K562 (cell line): Measurements from ENCODE around the gene HOXA10. TPM values are rescaled to one million over a fixed set of nuclear protein-coding genes. Genes with fewer than 3 reads are reported as not detected.

Experiments used
- ATAC-seq: fragments of 200-7000 bp; cut with Tn5 transposase; 3 replicates; pipeline ENCODE4 v1.9.1; 2020; ENCODE audit warnings: moderate library complexity
- BruUV-seq: library from RNA; stranded (reverse); fragments of 400-500 nt; replicated peaks from 2 replicates; lab custom pipeline; 2021; lab: Mats Ljungman, UMichigan
- CTCF ChIA-PET: fragments of 300-600 bp; formaldehyde crosslinking; extraction: SDS; loops from one replicate; lab custom pipeline; 2021; ENCODE audit warnings: low intra/inter-chr PET ratio; lab: Yijun Ruan, JAX
- POLR2A ChIA-PET: fragments of 300-600, 350-650 bp; sonication (Branson Sonifier 250); formaldehyde crosslinking; extraction: SDS; loops from one replicate; lab custom pipeline; 2021; ENCODE audit warnings: antibody characterized with exemption, inconsistent platforms; lab: Yijun Ruan, JAX
- DNase-seq, 4 experiments: peaks; one replicate each; pipeline versions ENCODE4 v3.0.0 to v3.0.0-alpha.2; 2011 to 2018; ENCODE audit warnings: low spot score in 3 of 4, mixed read lengths in 3 of 4; ENCODE audit errors: extremely low read depth in 1 of 4
- FAIRE-seq: peaks from 2 replicates; lab custom pipeline; 2011; peaks lifted over from hg19 to GRCh38; lab: Jason Lieb, UNC
- H2AFZ ChIP-seq: 2 replicates; pipeline ENCODE4 v1.6.0; 2011; ENCODE audit warnings: low read depth, low read length, control low read depth, inconsistent platforms
- H3K27ac ChIP-seq: fragments of 200-600 bp; 3 replicates; pipeline ENCODE4 v1.8.0; 2011; ENCODE audit warnings: low read depth, mild to moderate bottlenecking, control low read depth, inconsistent platforms, low read length, moderate library complexity, mixed read lengths; ENCODE audit errors: extremely low read depth
- H3K27me3 ChIP-seq, 2 experiments: fragments of 300-600 bp in 1 of 2; 2 replicates in 1 of 2; 3 replicates in 1 of 2; pipeline versions ENCODE4 v1.6.0 to v1.8.0; 2011; ENCODE audit warnings: inconsistent platforms in 2 of 2, low read length in 2 of 2, mild to moderate bottlenecking in 1 of 2, mixed read lengths in 1 of 2, moderate library complexity in 1 of 2; ENCODE audit not compliant: control insufficient read depth in 2 of 2, insufficient read depth in 2 of 2
- H3K36me3 ChIP-seq: fragments of 300-600 bp; 3 replicates; pipeline ENCODE4 v1.8.0; 2011; ENCODE audit warnings: mild to moderate bottlenecking, low read length, inconsistent platforms; ENCODE audit not compliant: control insufficient read depth, insufficient read depth
- H3K4me1 ChIP-seq, 2 experiments: fragments of 200-600 bp in 1 of 2; replicated peaks in 1 of 2; 2 replicates in 1 of 2; 3 replicates in 1 of 2; pipeline versions ENCODE4 v1.5.1 to v1.8.0; 2011; ENCODE audit warnings: inconsistent platforms in 2 of 2, low read length in 2 of 2, mild to moderate bottlenecking in 1 of 2, mixed read lengths in 1 of 2, moderate library complexity in 1 of 2; ENCODE audit not compliant: control insufficient read depth in 2 of 2, insufficient read depth in 2 of 2
- H3K4me2 ChIP-seq: 2 replicates; pipeline ENCODE4 v1.6.1; 2011; ENCODE audit warnings: low read length, control low read depth, inconsistent platforms, mixed read lengths; ENCODE audit not compliant: insufficient read depth
- H3K4me3 ChIP-seq: fragments of 200-600 bp; sonication (generic), shearing (Covaris generic); 2 replicates; pipeline ENCODE4 v1.5.1; 2016; ENCODE audit warnings: control low read depth, inconsistent platforms
- H3K79me2 ChIP-seq: fragments of 200-600 bp; 3 replicates; pipeline ENCODE4 v1.8.0; 2011; ENCODE audit warnings: low read length, inconsistent platforms; ENCODE audit not compliant: control insufficient read depth, insufficient read depth
- H3K9ac ChIP-seq, 2 experiments: 2 replicates each; pipeline versions ENCODE4 v1.6.0 to v1.6.1; 2011; ENCODE audit warnings: low read depth in 2 of 2, low read length in 2 of 2, control low read depth in 1 of 2, inconsistent platforms in 1 of 2, mild to moderate bottlenecking in 1 of 2, mixed read lengths in 1 of 2; ENCODE audit not compliant: insufficient read depth in 1 of 2
- H3K9me1 ChIP-seq: one replicate; pipeline ENCODE4 v1.6.0; 2011; ENCODE audit warnings: inconsistent platforms, mild to moderate bottlenecking, low read length, moderate library complexity; ENCODE audit not compliant: control insufficient read depth, insufficient read depth
- H3K9me3 ChIP-seq: replicated peaks from 2 replicates; pipeline ENCODE4 v1.5.1; 2011; ENCODE audit warnings: low read depth, low read length, inconsistent platforms; ENCODE audit not compliant: control insufficient read depth, insufficient read depth
- H4K20me1 ChIP-seq: replicated peaks from 2 replicates; pipeline ENCODE4 v1.6.1; 2011; ENCODE audit warnings: low read length, inconsistent platforms, mixed read lengths; ENCODE audit not compliant: control insufficient read depth, insufficient read depth
- FOXK1 ChIP-seq: sonication (generic); formaldehyde crosslinking; IDR thresholded peaks from 2 replicates; pipeline ENCODE4 v1.8.0; 2022; ENCODE audit warnings: missing genetic modification reagents, mild to moderate bottlenecking, borderline replicate concordance
- MIER1 ChIP-seq: fragments of 450-650 bp; IDR thresholded peaks from 2 replicates; pipeline ENCODE4 v1.6.1; 2016; ENCODE audit warnings: antibody characterized with exemption, mild to moderate bottlenecking, low read depth
- POLR2AphosphoS2 ChIP-seq: IDR thresholded peaks from 2 replicates; pipeline ENCODE4 v1.6.1; 2012; ENCODE audit warnings: low read length, improper control_type of control experiment
- SFPQ ChIP-seq: fragments of 200-400 bp; formaldehyde crosslinking; IDR thresholded peaks from 2 replicates; pipeline ENCODE4 v1.6.1; 2017; ENCODE audit warnings: mild to moderate bottlenecking, low read depth, low read length, moderate library complexity
- ZBTB1 ChIP-seq: sonication (generic); formaldehyde crosslinking; IDR thresholded peaks from 2 replicates; pipeline ENCODE4 v1.8.1; 2023; ENCODE audit warnings: missing genetic modification reagents, low read depth, mild to moderate bottlenecking, borderline replicate concordance
- ZNF644 ChIP-seq: fragments of 200-800 bp; sonication (Bioruptor generic); IDR thresholded peaks from 2 replicates; pipeline ENCODE4 v1.6.1; 2016; ENCODE audit warnings: low read depth, missing genetic modification characterization, missing compliant biosample characterization
- WGBS: fragments of 100-300 bp; shearing (Covaris generic); methylation state at CpG from one replicate; pipeline ENCODE4 v1.1.6; 2016; ENCODE audit warnings: low coverage, mixed read lengths; ENCODE audit not compliant: insufficient coverage; ENCODE audit errors: missing lambda C conversion rate; 5-methylcytosine and 5-hydroxymethylcytosine counted together
- in situ Hi-C: fragments of 300-500 bp; cut with MboI; formaldehyde crosslinking; loops from 4 replicates; pipeline ENCODE4 v1.15.0; 2018; ENCODE audit warnings: inconsistent platforms, mixed read lengths
- intact Hi-C: fragments of 100-400 bp; cut with micrococcal nuclease; formaldehyde crosslinking; loops from 2 replicates; pipeline ENCODE4 v1.14.2; 2022
- polyA plus RNA-seq, 8 experiments: library from polyadenylated mRNA; depleted of rRNA in 4 of 8; stranded (reverse) in 5 of 8; unstranded in 3 of 8; fragments of >200 nt; fragmentation: Nextera tagmentation in 2 of 8; fragmentation: Illumina TruSeq in 1 of 8; extraction: Ambion mirVana in 2 of 8; extraction: Trizol in 1 of 8; gene quantifications; 2 replicates each; pipeline versions ENCODE4 v1.2.1 to v1.2.3, GENCODE V29; 2011 to 2014; ENCODE audit warnings: inconsistent platforms in 1 of 8, missing spikeins in 1 of 8
- total RNA-seq, 7 experiments: library from RNA; depleted of rRNA in 6 of 7; stranded (reverse); fragments of >200 nt in 6 of 7; fragmentation: Illumina TruSeq in 2 of 7; extraction: Trizol in 2 of 7; gene quantifications; 2 replicates each; pipeline versions ENCODE4 v1.2.1 to v1.2.3, GENCODE V29; 2011 to 2021; ENCODE audit warnings: low replicate concordance in 1 of 7

Gene HOXA10
- total and polyA plus RNA-seq, 9 of the 15 experiments (the other 6 are each of a cell fraction or from before 2014, with no cell fraction given), result not detected

GRCh38 chr7:27187475-27188385 is 13.6 kb upstream of the HOXA10 start:
- FAIRE-seq (no peak), ATAC-seq (no peak), DNase-seq (no peak)
- Histone ChIP-seq H3K9ac (no peak overlapping the region), H3K9me1 (no peaks in the 10 kb centered on the region), H3K79me2 (no peaks in the 10 kb centered on the region), H3K4me1 (peaks cover 0 to 31% of the 10 kb centered on the region in 2 experiments; a peak in 2 of 5 replicates), H2AFZ (no peak overlapping the region), H3K4me3 (no peak overlapping the region), H3K4me2 (no peak overlapping the region), H3K27ac (no peak overlapping the region)
- intact Hi-C loops, result no loop called here
- in situ Hi-C loops, result no loop called here
- BruUV-seq, result no TSS peak
- CTCF ChIA-PET, result no interaction called here
- POLR2A ChIA-PET, result interaction anchor here (0.6 to 2.4 kb wide), 2 partner anchors 8 to 13 kb away, joined by 3 to 6 read pairs; no protein-coding TSS in a partner anchor
- TF ChIP-seq MIER1, result no peak
- TF ChIP-seq SFPQ, result no peak
- no peak for TF ChIP-seq ZNF644
- no peak for TF ChIP-seq POLR2AphosphoS2
- TF ChIP-seq ZBTB1 (CRISPR knock-in tag), result no peak
- TF ChIP-seq FOXK1, result no peak
- TF ChIP-seq, all 486 proteins: peak for 0
- Histone ChIP-seq H4K20me1 (no peaks in the 10 kb centered on the region), H3K27me3 (peaks cover 55 to 82% of the 10 kb centered on the region in 2 experiments), H3K9me3 (no peaks in the 10 kb centered on the region), H3K36me3 (no peaks in the 10 kb centered on the region)
- 6% methylated on average over 44 of the region's 46 CpGs for WGBS
